Right lobe of liver (tissue), 6 donors: ENCODE results near the gene PGAP1. TPM values are rescaled to one million over a fixed set of nuclear protein-coding genes. Genes with fewer than 3 reads are reported as not detected.

ENCODE experiments used
- ATAC-seq, 4 donors: fragments of 200-7000 bp; cut with Tn5 transposase; one replicate each; pipeline ENCODE4 v1.9.1; 2020; ENCODE audit warnings: mild to moderate bottlenecking in 4 of 4, moderate library complexity in 4 of 4
- DNase-seq, 3 donors: peaks; one replicate each; pipeline ENCODE4 v3.0.0-alpha.2; 2020
- H3K27ac ChIP-seq, 3 donors: fragments of 200-600 bp; one replicate each; pipeline ENCODE4 v1.8.0; 2022
- H3K27me3 ChIP-seq, 2 donors: fragments of 200-600 bp; one replicate each; pipeline ENCODE4 v1.8.0; 2022
- H3K36me3 ChIP-seq, 4 donors: fragments of 200-600 bp; sonication (generic) in 1 of 4; one replicate each; pipeline versions ENCODE4 v1.5.1 to v1.8.0; 2017 to 2022; ENCODE audit warnings: control low read depth in 1 of 4
- H3K4me1 ChIP-seq, 4 donors: fragments of 200-600 bp; sonication (generic) in 1 of 4; one replicate each; pipeline versions ENCODE4 v1.5.1 to v1.8.0; 2017 to 2022; ENCODE audit warnings: control low read depth in 1 of 4
- H3K4me3 ChIP-seq, 3 donors: fragments of 200-600 bp; one replicate each; pipeline ENCODE4 v1.8.0; 2022
- H3K9me3 ChIP-seq, 4 donors: fragments of 200-600 bp; sonication (generic) in 1 of 4; one replicate each; pipeline versions ENCODE4 v1.5.1 to v1.8.0; 2017 to 2022; ENCODE audit warnings: control low read depth in 1 of 4
- POLR2A ChIP-seq: fragments of 450-650 bp; IDR thresholded peaks from one replicate; pipeline ENCODE4 v1.6.1; 2017; ENCODE audit warnings: antibody characterized with exemption, mild to moderate bottlenecking
- WGBS: methylation state at CpG from one replicate; pipeline ENCODE4 v1.1.6; 2018; ENCODE audit warnings: low coverage, low lambda C conversion rate; ENCODE audit not compliant: insufficient coverage; ENCODE audit errors: missing lambda C conversion rate; 5-methylcytosine and 5-hydroxymethylcytosine counted together
- intact Hi-C, 2 donors: fragments of 100-400 bp; cut with DNase I; formaldehyde crosslinking; loops; one replicate each; pipeline versions ENCODE4 v1.11.2 to v1.14.1; 2022
- total RNA-seq, 6 experiments: library from RNA; depleted of rRNA in 2 of 6; stranded (reverse); fragments of >200 nt in 2 of 6; fragmentation: NEBNext Ultra II Directional in 3 of 6; extraction: Animal tissue kit (Norgen Biotek cat#: 25700) in 3 of 6; gene quantifications; one replicate each; pipeline versions ENCODE4 v1.1.0 to v1.2.4, GENCODE V29; 2016 to 2023
- TF ChIP-seq, protein P1 (sequence below), 4 donors: fragments of 200-600 bp in 3 of 4; fragments of 450-650 bp in 1 of 4; IDR thresholded peaks; one replicate each; pipeline versions ENCODE4 v1.5.1 to v1.8.0; 2016 to 2022; ENCODE audit warnings: antibody characterized with exemption in 4 of 4, mild to moderate bottlenecking in 2 of 4
- donor health status: DM: no; HTN: yes; CAD: no.
- donor health status: DM: no; HTN: no; CAD: no.
- donor health status: DM: no; HTN: no; CAD: no.
- donor health status: DM: no; HTN: yes; CAD: no.
- donor health status: DM: no; HTN: yes; CAD: no.

Gene PGAP1
- total RNA-seq, 6 experiments from 2014 or later = 2.2 to 4.2 (median 3.5) TPM

GRCh38 chr2:196884368-196884767, 42.1 kb downstream of the PGAP1 start:
- 81% methylated on average over 2 of the region's 2 CpGs for WGBS
- Histone ChIP-seq H3K27me3 (no peaks in the 10 kb centered on the region), H3K27ac (no peak overlapping the region), H3K9me3 (no peaks in the 10 kb centered on the region), H3K4me3 (no peak overlapping the region), H3K4me1 (no peaks in the 10 kb centered on the region), H3K36me3 (no peaks in the 10 kb centered on the region)
- intact Hi-C loops = no loop called here
- TF ChIP-seq, protein P1, sequence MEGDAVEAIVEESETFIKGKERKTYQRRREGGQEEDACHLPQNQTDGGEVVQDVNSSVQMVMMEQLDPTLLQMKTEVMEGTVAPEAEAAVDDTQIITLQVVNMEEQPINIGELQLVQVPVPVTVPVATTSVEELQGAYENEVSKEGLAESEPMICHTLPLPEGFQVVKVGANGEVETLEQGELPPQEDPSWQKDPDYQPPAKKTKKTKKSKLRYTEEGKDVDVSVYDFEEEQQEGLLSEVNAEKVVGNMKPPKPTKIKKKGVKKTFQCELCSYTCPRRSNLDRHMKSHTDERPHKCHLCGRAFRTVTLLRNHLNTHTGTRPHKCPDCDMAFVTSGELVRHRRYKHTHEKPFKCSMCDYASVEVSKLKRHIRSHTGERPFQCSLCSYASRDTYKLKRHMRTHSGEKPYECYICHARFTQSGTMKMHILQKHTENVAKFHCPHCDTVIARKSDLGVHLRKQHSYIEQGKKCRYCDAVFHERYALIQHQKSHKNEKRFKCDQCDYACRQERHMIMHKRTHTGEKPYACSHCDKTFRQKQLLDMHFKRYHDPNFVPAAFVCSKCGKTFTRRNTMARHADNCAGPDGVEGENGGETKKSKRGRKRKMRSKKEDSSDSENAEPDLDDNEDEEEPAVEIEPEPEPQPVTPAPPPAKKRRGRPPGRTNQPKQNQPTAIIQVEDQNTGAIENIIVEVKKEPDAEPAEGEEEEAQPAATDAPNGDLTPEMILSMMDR (IDR thresholded peaks at IDR 0.05) = no peak
- no peak for TF ChIP-seq POLR2A
- ATAC-seq (no peak), DNase-seq (no peak)

- Histone ChIP-seq H3K27me3 (no peaks in the 10 kb centered on the region), H3K36me3 (peaks cover 0 to 6% (median 0%) of the 10 kb centered on the region in 4 donors), H3K27ac (no peak overlapping the region), H3K4me1 (no peaks in the 10 kb centered on the region), H3K4me3 (no peak overlapping the region), H3K9me3 (no peaks in the 10 kb centered on the region)
- intact Hi-C loops = no loop called here
- no peak for TF ChIP-seq POLR2A
- TF ChIP-seq, protein P1 (IDR thresholded peaks at IDR 0.05) = no peak
- DNase-seq = no peak
- no peak for ATAC-seq
- WGBS = 100% methylated on average over 1 of the region's 1 CpG
Observed at GRCh38 chr2:196876364-196876763, 50.1 kb downstream of the PGAP1 start.

GRCh38 chr2:196875414-196875813, 51.1 kb downstream of the PGAP1 start:
- ATAC-seq (no peak), DNase-seq (no peak)
- Histone ChIP-seq H3K36me3 (peaks cover 0 to 6% (median 0%) of the 10 kb centered on the region in 4 donors), H3K4me3 (no peak overlapping the region), H3K4me1 (no peaks in the 10 kb centered on the region), H3K27ac (no peak overlapping the region), H3K9me3 (no peaks in the 10 kb centered on the region), H3K27me3 (no peaks in the 10 kb centered on the region)
- intact Hi-C loops = no loop called here
- no peak for TF ChIP-seq POLR2A
- TF ChIP-seq, protein P1 (IDR thresholded peaks at IDR 0.05) = no peak
- WGBS = 88% methylated on average over 1 of the region's 1 CpG

DNA sequence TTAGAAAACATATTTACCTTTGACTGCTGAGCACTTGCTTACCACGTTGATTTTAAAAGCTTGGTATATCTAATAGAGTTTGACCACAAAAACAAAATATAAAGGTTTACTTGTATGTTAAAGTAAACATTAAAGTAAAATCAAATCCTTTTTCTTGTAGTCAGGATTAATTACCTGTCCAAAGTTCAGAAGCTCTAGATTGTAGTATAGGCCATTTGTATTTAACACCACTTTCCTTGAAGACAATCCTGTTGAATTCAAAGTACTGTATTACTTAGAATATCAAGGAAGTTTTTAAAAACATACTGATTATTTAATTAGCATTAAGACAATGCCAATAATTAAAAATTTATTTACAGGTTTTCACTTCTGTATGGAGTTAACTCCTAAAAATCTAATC, 53.0 kb downstream of the PGAP1 start:
- ATAC-seq (no peak), DNase-seq (no peak)
- no peaks in the 10 kb centered on the region for H3K4me1 ChIP-seq
- intact Hi-C loops = no loop called here
- H3K9me3 ChIP-seq = no peaks in the 10 kb centered on the region
- no peak overlapping the region for H3K27ac ChIP-seq
- no peaks in the 10 kb centered on the region for H3K27me3 ChIP-seq
- 90% methylated on average over 1 of the region's 1 CpG for WGBS
- TF ChIP-seq POLR2A = no peak
- TF ChIP-seq, protein P1 (IDR thresholded peaks at IDR 0.05) = no peak
- peaks cover 0 to 6% (median 0%) of the 10 kb centered on the region in 4 donors for H3K36me3 ChIP-seq
- no peak overlapping the region for H3K4me3 ChIP-seq

DNA sequence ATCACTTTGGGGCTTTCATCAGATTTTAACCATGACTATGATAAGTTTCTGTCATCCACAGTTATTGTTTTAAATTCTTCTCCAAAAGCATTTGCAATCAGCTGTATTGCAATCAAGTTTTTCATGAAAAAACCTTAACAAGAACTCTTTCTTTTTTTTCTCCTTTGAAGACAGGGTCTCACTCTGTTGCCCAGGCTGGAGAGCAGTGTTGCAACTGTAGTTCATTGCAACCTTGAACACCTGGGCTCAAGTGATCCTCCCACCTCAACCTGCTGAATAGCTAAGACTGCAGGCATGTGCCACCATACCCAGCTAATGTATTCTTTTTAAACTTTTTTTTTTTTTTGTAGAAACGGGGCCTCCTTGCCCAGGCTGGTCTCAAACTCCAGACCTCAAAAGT, 71.9 kb downstream of the PGAP1 start:
- Histone ChIP-seq H3K27ac (no peak overlapping the region), H3K4me1 (no peaks in the 10 kb centered on the region), H3K9me3 (no peaks in the 10 kb centered on the region), H3K36me3 (peaks cover 0 to 2% (median 0%) of the 10 kb centered on the region in 4 donors), H3K4me3 (no peak overlapping the region), H3K27me3 (no peaks in the 10 kb centered on the region)
- intact Hi-C loops = no loop called here
- DNase-seq (no peak), ATAC-seq (no peak)
- WGBS = 88% methylated on average over 1 of the region's 1 CpG
- no peak for TF ChIP-seq POLR2A
- TF ChIP-seq, protein P1 (IDR thresholded peaks at IDR 0.05) = no peak
